ENCODE results near the gene OTX1. TPM values are rescaled to one million over a fixed set of nuclear protein-coding genes. Genes with fewer than 3 reads are reported as not detected.

Gene OTX1
- total and polyA plus RNA-seq, 10 of the 15 experiments (the other 5 are each of a cell fraction or from before 2014, with no cell fraction given): 0.04 to 0.67 (median 0.23) TPM; not detected in 2

GRCh38 chr2:63053081-63053888, 2.7 kb downstream of the OTX1 start:
- ChIA-PET POLR2A (no interaction called here), CTCF (interaction anchor here (2.9 kb wide), 1 partner anchor 266 kb away, joined by 7 read pairs; no protein-coding TSS in a partner anchor), SMC1A (ENCODE audit: uncharacterized antibody, unreplicated experiment) (interaction anchor here (1.5 kb wide), 1 partner anchor 18 kb away, joined by 4 read pairs; no protein-coding TSS in a partner anchor), RAD21 (ENCODE audit: unreplicated experiment) (no interaction called here)
- 59% methylated on average over 31 of the region's 34 CpGs for WGBS (ENCODE audit: insufficient coverage, insufficient replicate concordance, low lambda C conversion rate, missing lambda C conversion rate)
- no TSS peak for BruUV-seq (replicated peaks)
- no peaks in the 10 kb centered on the region; a peak in 1 of 4 replicates for H3K36me3 ChIP-seq (ENCODE audit: control insufficient read depth in 2 of 2, insufficient read depth in 2 of 2, low read length in 1 of 2)
- no peaks in the 10 kb centered on the region; the same call in 2 of the 3 replicates for H3K9me3 ChIP-seq (replicated peaks; ENCODE audit: control insufficient read depth, insufficient read depth, low read length)
- ATAC-seq: no peak
- in situ Hi-C loops (cut with MboI) (no loop called here), intact Hi-C loops (cut with micrococcal nuclease; ENCODE audit: unreplicated experiment) (loop anchor here (10.0 kb wide), 2 partner anchors 268 to 598 kb away; no protein-coding TSS in a partner anchor)
- H3K4me3 ChIP-seq: no peak overlapping the region
- TF ChIP-seq NFXL1 (IDR thresholded peaks at IDR 0.05; ENCODE audit: borderline replicate concordance): no peak
- TF ChIP-seq MYB (IDR thresholded peaks at IDR 0.05; ENCODE audit: borderline replicate concordance, low read depth, low read length): no peak
- no peak for TF ChIP-seq CHD4 (IDR thresholded peaks at IDR 0.05)
- no peak for TF ChIP-seq ATF3 (IDR thresholded peaks at IDR 0.05; ENCODE audit: borderline replicate concordance, extremely low read depth, low read depth, low read length)
- no peak for TF ChIP-seq BCL3 (IDR thresholded peaks at IDR 0.05; ENCODE audit: borderline replicate concordance, insufficient read depth, low read depth, low read length, poor library complexity, severe bottlenecking)
- no peak for TF ChIP-seq SMAD5 (IDR thresholded peaks at IDR 0.05; ENCODE audit: low read depth)
- TF ChIP-seq RB1 (IDR thresholded peaks at IDR 0.05; ENCODE audit: borderline replicate concordance): no peak
- no peak for TF ChIP-seq FOXM1 (IDR thresholded peaks at IDR 0.05; ENCODE audit: low read depth, low read length)
- TF ChIP-seq GATAD2B (conservative IDR thresholded peaks at IDR 0.05; ENCODE audit: low read depth): no peak
- H3K27ac ChIP-seq (ENCODE audit: control insufficient read depth, insufficient read depth): no peak overlapping the region
- no peaks in the 10 kb centered on the region for H3K79me2 ChIP-seq (ENCODE audit: control insufficient read depth, insufficient read depth, low read length)
- no peaks in the 10 kb centered on the region for H4K20me1 ChIP-seq (ENCODE audit: control insufficient read depth, insufficient read depth)
- H3K4me1 ChIP-seq (ENCODE audit: control insufficient read depth, insufficient read depth, low read length): peaks cover 10% of the 10 kb centered on the region
- peaks cover 4 to 33% of the 10 kb centered on the region in 2 experiments for H3K27me3 ChIP-seq (replicated peaks in 1 of 2; ENCODE audit: control insufficient read depth in 2 of 2, insufficient read depth in 2 of 2, low read length in 1 of 2)
- no peak for FAIRE-seq
- peak overlapping the region; percentile 19; the same call in 1 of the 2 replicates for H2AFZ ChIP-seq (ENCODE audit: control insufficient read depth, low read depth, low read length)
- no peak overlapping the region for H3K9ac ChIP-seq (ENCODE audit: control insufficient read depth, insufficient read depth, low read length)
- DNase-seq (ENCODE audit: low read depth, low spot score): no peak
- H3K4me2 ChIP-seq (ENCODE audit: control insufficient read depth, insufficient read depth): peak overlapping the region; percentile 75; the same call in 1 of the 2 replicates
